Activated CD4-positive, alpha-beta T cell treated with anti-CD3 and anti-CD28 coated beads, Interleukin-2, amount 50 U/mL, for 1 hour (primary cell): ENCODE results near the gene EPHA4.
A peak's percentile ranks its signal among the peaks of the same experiment; 100 is the strongest.

Source experiments
- DNase-seq: peaks from one replicate; pipeline ENCODE4 v3.0.0-alpha.2; 2020

EPHA4 gene

GRCh38 chr2:221572219-221572820 is at the start of gene EPHA4:
EPHA4 (minus strand) TSS chr2:221572304; CDS start chr2:221572248, 56 bp downstream.
- peak; percentile 83 for DNase-seq

- DNase-seq = no peak
Observed at GRCh38 chr2:221618007-221618406, 45.9 kb upstream of the EPHA4 start.

GRCh38 chr2:221616561-221616960 is 44.5 kb upstream of the EPHA4 start:
- no peak for DNase-seq

- DNase-seq = no peak
Observed at GRCh38 chr2:221614274-221614673, 42.2 kb upstream of the EPHA4 start.

GRCh38 chr2:221612800-221613199 is 40.7 kb upstream of the EPHA4 start:
- DNase-seq = no peak

- DNase-seq = no peak
Observed at GRCh38 chr2:221612161-221612560, 40.1 kb upstream of the EPHA4 start.

- no peak for DNase-seq
Observed at GRCh38 chr2:221610675-221611074, 38.6 kb upstream of the EPHA4 start.

- no peak for DNase-seq
Observed at GRCh38 chr2:221610255-221610654, 38.2 kb upstream of the EPHA4 start.

- DNase-seq = no peak
Observed at GRCh38 chr2:221608442-221608841, 36.3 kb upstream of the EPHA4 start.

- no peak for DNase-seq
Observed at GRCh38 chr2:221606424-221606823, 34.3 kb upstream of the EPHA4 start.

GRCh38 chr2:221605751-221606240 is 33.7 kb upstream of the EPHA4 start:
- DNase-seq = no peak

GRCh38 chr2:221602938-221603337 is 30.8 kb upstream of the EPHA4 start:
- no peak for DNase-seq

GRCh38 chr2:221601376-221601775 is 29.3 kb upstream of the EPHA4 start:
- no peak for DNase-seq

GRCh38 chr2:221600388-221600787 is 28.3 kb upstream of the EPHA4 start:
- DNase-seq = no peak

- DNase-seq = no peak
Observed at GRCh38 chr2:221596192-221596591, 24.1 kb upstream of the EPHA4 start.

GRCh38 chr2:221590861-221591365 is 18.8 kb upstream of the EPHA4 start:
- no peak for DNase-seq

GRCh38 chr2:221589696-221590095 is 17.6 kb upstream of the EPHA4 start:
- no peak for DNase-seq

GRCh38 chr2:221588306-221588985 is 16.3 kb upstream of the EPHA4 start:
- no peak for DNase-seq

GRCh38 chr2:221581986-221582385 is 9.9 kb upstream of the EPHA4 start:
- no peak for DNase-seq

- DNase-seq = no peak
Observed at GRCh38 chr2:221574231-221574570, 2.1 kb upstream of the EPHA4 start.

- DNase-seq = peak; percentile 75
Observed at GRCh38 chr2:221573430-221574230, 1.5 kb upstream of the EPHA4 start.

- peak; percentile 9 for DNase-seq
Observed at GRCh38 chr2:221572821-221573429, 821 bp upstream of the EPHA4 start.

- no peak for DNase-seq
Observed at GRCh38 chr2:221571551-221572218, 419 bp downstream of the EPHA4 start.
